ENCODE data around the gene CYBB.

GRCh38 chrX:37765507-37765906, 14.4 kb upstream of the CYBB start:
- TF ChIP-seq POLR2AphosphoS5 (IDR thresholded peaks at IDR 0.05; ENCODE audit: low read depth), result no peak
- TF ChIP-seq CTCF (conservative IDR thresholded peaks at IDR 0.05; ENCODE audit: low read depth in 2 of 2), result no peak
- TF ChIP-seq EZH2 (IDR thresholded peaks at IDR 0.05; ENCODE audit: low read depth, unreplicated experiment), result no peak
- TF ChIP-seq REST (IDR thresholded peaks at IDR 0.05; ENCODE audit: unreplicated experiment), result no peak
- no peak for TF ChIP-seq ZNF114 (CRISPR knock-in tag; IDR thresholded peaks at IDR 0.05)
- TF ChIP-seq JUNB (IDR thresholded peaks at IDR 0.05; ENCODE audit: unreplicated experiment), result no peak
- no peak for TF ChIP-seq ZNF331 (CRISPR knock-in tag; IDR thresholded peaks at IDR 0.05; ENCODE audit: low read depth)
- TF ChIP-seq CREB1 (CRISPR knock-in tag; IDR thresholded peaks at IDR 0.05; ENCODE audit: low read depth), result no peak
- no peak for TF ChIP-seq EZH2phosphoT487 (IDR thresholded peaks at IDR 0.05; ENCODE audit: unreplicated experiment)
- TF ChIP-seq NANOG (IDR thresholded peaks at IDR 0.05; ENCODE audit: borderline replicate concordance), result no peak
- TF ChIP-seq ETS1 (IDR thresholded peaks at IDR 0.05), result no peak
- TF ChIP-seq STAT1 (IDR thresholded peaks at IDR 0.05; ENCODE audit: unreplicated experiment), result no peak
- no peak for TF ChIP-seq ZNF462 (CRISPR knock-in tag; IDR thresholded peaks at IDR 0.05)
